ENCODE measurements around the gene FST.

The FST gene

DNA sequence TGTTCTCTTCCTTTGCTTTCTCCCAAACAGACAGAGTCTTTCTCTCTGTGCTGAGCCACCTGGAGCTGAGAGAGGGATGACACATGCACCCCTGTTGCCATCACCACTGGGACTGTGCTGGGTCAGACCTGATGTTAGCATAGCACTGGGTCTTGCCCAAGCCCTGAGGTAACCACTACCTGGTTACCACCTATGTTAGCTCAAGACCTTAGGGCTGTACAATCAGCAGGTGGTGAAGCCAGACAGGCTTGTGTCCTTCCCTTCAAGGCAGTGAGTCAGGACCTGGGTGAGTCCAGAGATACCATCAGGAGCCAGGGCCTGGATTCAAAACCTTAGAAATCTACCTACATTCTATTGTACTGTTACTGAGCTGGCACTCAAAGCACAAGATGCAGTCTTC is 32.1 kb downstream of the FST start:
- TF ChIP-seq, protein P1, sequence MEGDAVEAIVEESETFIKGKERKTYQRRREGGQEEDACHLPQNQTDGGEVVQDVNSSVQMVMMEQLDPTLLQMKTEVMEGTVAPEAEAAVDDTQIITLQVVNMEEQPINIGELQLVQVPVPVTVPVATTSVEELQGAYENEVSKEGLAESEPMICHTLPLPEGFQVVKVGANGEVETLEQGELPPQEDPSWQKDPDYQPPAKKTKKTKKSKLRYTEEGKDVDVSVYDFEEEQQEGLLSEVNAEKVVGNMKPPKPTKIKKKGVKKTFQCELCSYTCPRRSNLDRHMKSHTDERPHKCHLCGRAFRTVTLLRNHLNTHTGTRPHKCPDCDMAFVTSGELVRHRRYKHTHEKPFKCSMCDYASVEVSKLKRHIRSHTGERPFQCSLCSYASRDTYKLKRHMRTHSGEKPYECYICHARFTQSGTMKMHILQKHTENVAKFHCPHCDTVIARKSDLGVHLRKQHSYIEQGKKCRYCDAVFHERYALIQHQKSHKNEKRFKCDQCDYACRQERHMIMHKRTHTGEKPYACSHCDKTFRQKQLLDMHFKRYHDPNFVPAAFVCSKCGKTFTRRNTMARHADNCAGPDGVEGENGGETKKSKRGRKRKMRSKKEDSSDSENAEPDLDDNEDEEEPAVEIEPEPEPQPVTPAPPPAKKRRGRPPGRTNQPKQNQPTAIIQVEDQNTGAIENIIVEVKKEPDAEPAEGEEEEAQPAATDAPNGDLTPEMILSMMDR (IDR thresholded peaks at IDR 0.05; ENCODE audit: low read depth, low read length, missing control alignments) = no peak
- H3K4me3 ChIP-seq (ENCODE audit: low read depth, low read length) = no peak overlapping the region
- DNase-seq (ENCODE audit: low read depth) = no peak

DNA sequence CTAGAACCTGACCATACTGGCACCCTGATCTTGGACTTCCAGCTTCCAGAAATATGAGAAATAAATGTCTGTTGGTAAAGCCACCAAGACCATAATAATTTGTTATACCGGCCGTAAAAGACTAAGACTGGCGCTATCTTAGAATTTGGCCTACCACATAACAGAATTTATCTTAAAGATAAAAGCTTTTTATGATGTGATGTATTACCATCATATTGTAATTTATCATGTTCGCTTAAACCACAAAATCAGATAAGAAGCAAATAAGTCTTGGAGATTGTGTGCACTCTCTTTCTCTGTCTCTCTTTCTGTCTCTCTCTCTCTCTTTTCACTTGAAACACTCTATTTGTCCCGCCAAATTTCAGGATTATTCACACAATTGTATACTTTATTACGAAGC is 35.6 kb downstream of the FST start:
- TF ChIP-seq, protein P1 (IDR thresholded peaks at IDR 0.05; ENCODE audit: low read depth, low read length, missing control alignments) = no peak
- no peak overlapping the region for H3K4me3 ChIP-seq (ENCODE audit: low read depth, low read length)

DNA sequence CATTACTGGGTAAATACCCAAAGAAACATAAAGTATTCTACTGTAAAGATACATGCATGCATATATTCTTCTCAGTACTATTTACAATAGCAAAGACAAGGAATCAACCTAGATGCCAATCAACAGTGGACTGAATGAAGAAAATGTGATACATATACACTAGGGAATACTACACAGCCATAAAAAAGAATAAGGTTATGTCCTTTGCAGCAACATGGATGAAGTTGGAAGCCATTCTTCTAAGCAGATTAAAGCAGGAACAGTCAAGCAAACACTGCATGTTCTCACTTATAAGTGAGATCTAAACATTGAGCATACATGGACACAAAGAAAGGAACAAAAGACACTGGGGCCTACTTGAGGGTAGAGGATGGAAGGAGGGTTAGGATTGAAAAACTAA is 40.4 kb downstream of the FST start:
- no peak for DNase-seq (ENCODE audit: low read depth)
- no peak overlapping the region for H3K4me3 ChIP-seq (ENCODE audit: low read depth, low read length)
- TF ChIP-seq, protein P1 (IDR thresholded peaks at IDR 0.05; ENCODE audit: low read depth, low read length, missing control alignments) = no peak

More for the DNA sequence above, 35.6 kb downstream of the FST start:
- no peak for DNase-seq (ENCODE audit: low read depth)
